Esophagus muscularis mucosa (tissue), 4 donors: ENCODE measurements around the gene DOCK1. TPM values are rescaled to one million over a fixed set of nuclear protein-coding genes. Genes with fewer than 3 reads are reported as not detected.

Experiments
- DNase-seq: peaks from one replicate; pipeline ENCODE4 v3.0.0-alpha.2; 2017; ENCODE audit errors: extremely low spot score
- H3K27ac ChIP-seq, 4 donors: fragments of 200-600 bp; sonication (generic); replicated peaks in 1 of 4; 1 replicate in 3 of 4; 2 replicates in 1 of 4; pipeline ENCODE4 v1.5.1; 2016 to 2019; ENCODE audit warnings: mild to moderate bottlenecking in 1 of 4
- H3K27me3 ChIP-seq, 4 donors: fragments of 200-600 bp; sonication (generic); one replicate each; pipeline versions ENCODE4 v1.5.1 to v1.6.0; 2016 to 2019
- H3K36me3 ChIP-seq, 4 donors: fragments of 200-600 bp; sonication (generic); one replicate each; pipeline ENCODE4 v1.5.1; 2016 to 2019
- H3K4me1 ChIP-seq, 4 donors: fragments of 200-600 bp; sonication (generic); one replicate each; pipeline ENCODE4 v1.5.1; 2016 to 2019
- H3K4me3 ChIP-seq, 4 donors: fragments of 200-600 bp; sonication (generic); 1 replicate in 2 of 4; 2 replicates in 2 of 4; pipeline ENCODE4 v1.5.1; 2016 to 2019; ENCODE audit warnings: mild to moderate bottlenecking in 4 of 4, moderate library complexity in 1 of 4
- H3K9me3 ChIP-seq, 4 donors: fragments of 200-600 bp; sonication (generic); 1 replicate in 3 of 4; 2 replicates in 1 of 4; pipeline ENCODE4 v1.5.1; 2016 to 2019
- CTCF ChIP-seq, 3 experiments: fragments of 200-600 bp in 2 of 3; fragments of 450-650 bp in 1 of 3; sonication (generic) in 2 of 3; IDR thresholded peaks; one replicate each; pipeline ENCODE4 v1.5.1; 2017 to 2019; ENCODE audit warnings: antibody characterized with exemption in 3 of 3, mild to moderate bottlenecking in 2 of 3, moderate library complexity in 1 of 3
- EP300 ChIP-seq: sonication (generic); formaldehyde crosslinking; IDR thresholded peaks from one replicate; pipeline ENCODE4 v1.6.1; 2017; ENCODE audit warnings: antibody characterized with exemption
- POLR2A ChIP-seq: fragments of 450-650 bp; IDR thresholded peaks from one replicate; pipeline ENCODE4 v1.6.1; 2017; ENCODE audit warnings: antibody characterized with exemption, moderate library complexity, mild to moderate bottlenecking, low read depth
- POLR2AphosphoS5 ChIP-seq, 2 donors: sonication (generic); formaldehyde crosslinking; IDR thresholded peaks; one replicate each; pipeline ENCODE4 v1.6.1; 2017; ENCODE audit warnings: antibody characterized with exemption in 2 of 2
- WGBS: methylation state at CpG from one replicate; pipeline ENCODE4 v1.1.5; 2018; 5-methylcytosine and 5-hydroxymethylcytosine counted together
- intact Hi-C: fragments of 100-400 bp; cut with DNase I; formaldehyde crosslinking; loops from one replicate; pipeline ENCODE4 v1.15.1; 2023
- total RNA-seq, 4 donors: library from RNA; depleted of rRNA; stranded (reverse); fragments of >200 nt; gene quantifications; one replicate each; pipeline versions ENCODE4 v1.1.0 to v1.2.1, GENCODE V29; 2016

DOCK1 gene
- total RNA-seq, 4 donors from 2014 or later, result 41.4 to 60.3 (median 55.3) TPM

DNA sequence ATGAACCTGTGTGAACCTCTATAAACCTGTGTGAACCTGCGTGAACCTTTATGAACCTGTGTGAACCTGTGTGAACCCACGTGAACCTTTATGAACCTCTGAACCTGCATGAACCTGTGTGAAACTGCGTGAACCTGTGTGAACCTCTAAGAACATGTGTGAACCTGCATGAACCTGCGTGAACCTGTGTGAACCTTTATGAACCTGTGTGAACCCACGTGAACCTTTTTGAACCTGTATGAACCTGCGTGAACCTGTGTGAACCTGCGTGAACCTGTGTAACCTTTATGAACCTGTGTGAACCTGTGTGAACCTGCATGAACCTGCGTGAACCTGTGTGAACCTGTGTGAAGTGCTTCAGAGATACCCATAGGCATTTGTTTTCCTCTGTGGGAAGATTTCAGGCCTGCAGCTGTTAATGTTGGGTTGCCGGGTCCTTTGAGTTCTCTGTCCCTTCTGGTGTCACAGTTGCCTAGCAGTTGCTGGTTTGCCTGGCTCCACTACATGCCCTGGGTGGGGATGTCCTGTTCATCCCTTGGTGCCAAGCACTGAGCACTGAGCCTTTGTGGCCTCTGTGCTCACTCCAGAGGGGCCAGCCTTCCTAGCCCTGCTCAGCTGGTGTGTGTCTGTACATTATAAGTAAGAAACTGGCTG is 97.9 kb downstream of the DOCK1 start:
- no peaks in the 10 kb centered on the region for H3K9me3 ChIP-seq
- intact Hi-C loops, result no loop called here
- peaks cover 31 to 72% (median 57%) of the 10 kb centered on the region in 4 donors for H3K36me3 ChIP-seq
- H3K4me1 ChIP-seq, result no peaks in the 10 kb centered on the region
- no peak overlapping the region for H3K4me3 ChIP-seq
- no peak for TF ChIP-seq POLR2A
- no peak for TF ChIP-seq CTCF (IDR thresholded peaks at IDR 0.05)
- no peak for TF ChIP-seq POLR2AphosphoS5 (IDR thresholded peaks at IDR 0.05)
- no peak for TF ChIP-seq EP300
- WGBS, result 98% methylated on average over 8 of the region's 9 CpGs
- no peak for DNase-seq
- no peaks in the 10 kb centered on the region for H3K27me3 ChIP-seq
- no peak overlapping the region for H3K27ac ChIP-seq

DNA sequence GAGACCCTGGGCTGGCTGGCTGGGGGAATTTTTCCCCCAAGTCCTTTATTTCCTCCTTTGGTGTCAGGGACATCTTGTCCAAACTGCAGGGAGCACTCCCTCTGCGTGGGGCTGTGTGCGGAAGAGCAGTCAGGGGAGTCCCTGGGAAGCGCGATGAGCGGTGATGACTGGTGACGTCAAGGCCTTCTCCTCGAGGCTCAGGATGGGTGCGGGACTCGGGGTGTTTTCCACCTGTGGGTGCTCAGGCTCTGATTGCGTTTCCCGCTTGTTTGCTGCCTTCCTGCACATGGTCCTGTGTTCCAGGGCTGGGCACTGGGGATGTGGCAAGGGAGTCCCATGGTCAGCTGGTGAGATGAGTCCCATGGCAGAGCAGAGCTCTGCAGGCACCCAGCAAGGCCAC is 101.2 kb downstream of the DOCK1 start:
- Histone ChIP-seq H3K9me3 (no peaks in the 10 kb centered on the region), H3K4me1 (no peaks in the 10 kb centered on the region), H3K4me3 (no peak overlapping the region), H3K27ac (no peak overlapping the region), H3K27me3 (no peaks in the 10 kb centered on the region), H3K36me3 (peaks cover 6 to 53% (median 33%) of the 10 kb centered on the region in 4 donors)
- WGBS, result 94% methylated on average over 11 of the region's 11 CpGs
- DNase-seq, result no peak
- intact Hi-C loops, result no loop called here
- TF ChIP-seq CTCF (IDR thresholded peaks at IDR 0.05) (no peak), POLR2A (no peak), EP300 (no peak), POLR2AphosphoS5 (IDR thresholded peaks at IDR 0.05) (no peak)

GRCh38 chr10:127009366-127009765 is 104.1 kb downstream of the DOCK1 start:
- intact Hi-C loops, result no loop called here
- WGBS, result 81% methylated on average over 8 of the region's 8 CpGs

GRCh38 chr10:127011174-127011573 is 105.9 kb downstream of the DOCK1 start:
- intact Hi-C loops, result no loop called here
- TF ChIP-seq POLR2AphosphoS5 (IDR thresholded peaks at IDR 0.05) (no peak), POLR2A (no peak)
- H3K4me3 ChIP-seq, result no peak overlapping the region
- H3K9me3 ChIP-seq, result no peaks in the 10 kb centered on the region
- H3K4me1 ChIP-seq, result peaks cover 5 to 20% (median 17%) of the 10 kb centered on the region in 4 donors
- no peak for DNase-seq
- no peaks in the 10 kb centered on the region for H3K27me3 ChIP-seq
- WGBS, result 64% methylated on average over 5 of the region's 5 CpGs
- no peak overlapping the region for H3K27ac ChIP-seq
- H3K36me3 ChIP-seq, result peaks cover 0 to 46% (median 21%) of the 10 kb centered on the region in 4 donors

More at GRCh38 chr10:127009366-127009765, 104.1 kb downstream of the DOCK1 start:
- Histone ChIP-seq H3K36me3 (peaks cover 0 to 40% (median 25%) of the 10 kb centered on the region in 4 donors), H3K9me3 (no peaks in the 10 kb centered on the region), H3K4me1 (peaks cover 5 to 20% (median 17%) of the 10 kb centered on the region in 4 donors), H3K27me3 (no peaks in the 10 kb centered on the region), H3K4me3 (no peak overlapping the region), H3K27ac (no peak overlapping the region)
- no peak for DNase-seq
- TF ChIP-seq EP300 (no peak), CTCF (IDR thresholded peaks at IDR 0.05) (no peak)

DNA sequence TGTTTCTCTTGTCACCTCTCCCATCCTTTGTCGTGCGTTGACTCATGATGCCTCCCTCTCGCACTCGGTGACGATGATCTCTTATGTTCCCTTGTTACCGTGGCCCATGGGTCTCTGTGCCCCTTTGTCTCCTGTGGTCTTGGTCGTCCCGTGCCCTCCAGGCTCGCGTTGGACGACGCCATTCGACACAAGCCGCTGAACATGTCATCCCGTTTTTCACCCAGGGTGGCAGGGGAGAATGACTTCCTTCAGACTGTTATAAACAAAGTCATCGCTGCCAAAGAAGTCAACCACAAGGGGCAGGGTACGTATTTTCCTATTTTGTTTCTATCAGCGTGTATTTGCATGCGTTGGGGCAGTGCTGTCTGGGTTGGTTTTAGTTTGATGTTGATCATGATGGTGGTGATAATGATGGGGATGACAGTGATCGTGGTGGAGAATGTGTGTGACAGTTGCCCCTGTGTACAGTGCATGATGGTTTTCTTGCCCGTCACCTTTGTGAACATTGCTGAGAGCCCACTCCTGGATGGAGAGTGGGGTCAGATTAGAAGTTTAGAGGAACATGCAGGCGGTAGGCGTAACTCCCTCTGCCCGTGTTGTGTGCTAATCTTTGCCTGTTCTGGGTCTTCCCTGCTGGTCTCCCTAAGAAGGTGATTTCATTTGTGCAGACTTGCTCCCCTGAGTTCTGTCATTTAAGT is 107.0 kb downstream of the DOCK1 start:
- no peak overlapping the region for H3K4me3 ChIP-seq
- no peaks in the 10 kb centered on the region for H3K9me3 ChIP-seq
- peaks cover 5 to 20% (median 17%) of the 10 kb centered on the region in 4 donors for H3K4me1 ChIP-seq
- H3K27me3 ChIP-seq, result no peaks in the 10 kb centered on the region
- WGBS, result 88% methylated on average over 24 of the region's 24 CpGs
- H3K27ac ChIP-seq, result peak overlapping the region in 1 of 4 donors; percentile 18
- intact Hi-C loops, result no loop called here
- no peak for DNase-seq
- H3K36me3 ChIP-seq, result peaks cover 0 to 45% (median 12%) of the 10 kb centered on the region in 4 donors
- TF ChIP-seq EP300 (no peak), CTCF (IDR thresholded peaks at IDR 0.05) (no peak), POLR2AphosphoS5 (IDR thresholded peaks at IDR 0.05) (no peak), POLR2A (no peak)
